ENCODE data around the gene ANAPC10. TPM values are rescaled to one million over a fixed set of nuclear protein-coding genes. Genes with fewer than 3 reads are reported as not detected.

The ANAPC10 gene
- total and polyA plus RNA-seq, 2 of the 4 experiments (the other 2 are of a cell fraction): 17.1 to 22.4 TPM

DNA sequence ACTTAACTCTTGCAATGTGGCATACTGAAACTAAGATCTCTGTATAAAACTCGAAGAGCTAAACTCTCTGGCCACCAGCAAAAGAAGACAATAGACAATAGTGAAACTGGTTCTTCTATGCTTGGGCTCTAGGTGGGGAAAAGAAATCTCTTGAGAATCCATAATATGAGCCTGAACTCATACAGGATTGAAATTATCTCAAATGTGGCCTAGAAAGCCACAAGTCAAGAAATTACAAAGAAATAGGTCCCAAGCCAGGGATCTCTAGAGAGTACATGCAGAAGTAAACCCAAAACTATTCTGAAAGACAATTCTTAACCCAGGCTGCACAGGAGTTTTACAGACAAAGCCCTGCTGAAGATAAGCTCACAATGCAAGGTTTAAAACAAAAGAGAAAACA is 127.4 kb downstream of the ANAPC10 start:
- no peak overlapping the region for H2BK20ac ChIP-seq (ENCODE audit: low read depth, low read length)
- no peaks in the 10 kb centered on the region for H3K9me1 ChIP-seq (ENCODE audit: insufficient read depth, low read length)
- H3K9ac ChIP-seq (ENCODE audit: low read depth, low read length): no peak overlapping the region
- no peak overlapping the region for H3K27ac ChIP-seq (ENCODE audit: insufficient read depth, low read length)
- no peak overlapping the region for H2BK120ac ChIP-seq (ENCODE audit: low read depth, low read length)
- H3K9me3 ChIP-seq (ENCODE audit: control insufficient read depth, insufficient read depth, low read length): no peaks in the 10 kb centered on the region
- no peak overlapping the region for H3K23ac ChIP-seq (ENCODE audit: low read depth, low read length)
- H4K91ac ChIP-seq (ENCODE audit: insufficient read depth, low read depth, low read length): no peak overlapping the region
- no peaks in the 10 kb centered on the region for H3K27me3 ChIP-seq (ENCODE audit: control insufficient read depth, insufficient read depth, low read length)
- no peak overlapping the region for H3K56ac ChIP-seq (ENCODE audit: extremely low read depth, insufficient read depth, low read length)
- no peaks in the 10 kb centered on the region for H3K79me1 ChIP-seq (ENCODE audit: low read depth in 1 of 2, low read length in 2 of 2)
- intact Hi-C loops (cut with micrococcal nuclease): no loop called here
- H2BK15ac ChIP-seq (ENCODE audit: low read depth, low read length): no peak overlapping the region
- H2AK5ac ChIP-seq (ENCODE audit: low read depth, low read length): no peak overlapping the region
- H2AK9ac ChIP-seq (replicated peaks; ENCODE audit: low read depth, low read length, poor library complexity): no peak overlapping the region
- no peak for ATAC-seq (ENCODE audit: low read depth)
- no peak for DNase-seq
- dilution Hi-C loops (cut with HindIII; ENCODE audit: low sequenced_read_pairs, unreplicated experiment): no loop called here
- H3K36me3 ChIP-seq (ENCODE audit: control insufficient read depth, insufficient read depth, low read length): no peaks in the 10 kb centered on the region
- in situ Hi-C loops (cut with MboI; ENCODE audit: low sequenced_read_pairs): no loop called here
- H2AFZ ChIP-seq (replicated peaks; ENCODE audit: low read length, poor library complexity): no peak overlapping the region
- ChIA-PET POLR2A (ENCODE audit: unreplicated experiment) (no interaction called here), CTCF (interaction anchor here (0.7 kb wide), 1 partner anchor 676 kb away, joined by 3 read pairs; no protein-coding TSS in a partner anchor)
- no peak overlapping the region for H4K8ac ChIP-seq (ENCODE audit: low read depth in 2 of 2, low read length in 2 of 2)
- no CpG with 5 or more reads among the region's 1 CpG for WGBS, 2 experiments (ENCODE audit: extremely low coverage in 2 of 2, insufficient read length in 1 of 2)
- no peak overlapping the region for H3K14ac ChIP-seq (replicated peaks; ENCODE audit: low read depth, low read length)
- no peaks in the 10 kb centered on the region for H4K20me1 ChIP-seq (ENCODE audit: insufficient read depth, low read length)
- no peak for TF ChIP-seq SMC3 (IDR thresholded peaks at IDR 0.05; ENCODE audit: low read depth, low read length)
- no peak for TF ChIP-seq CTCF (conservative IDR thresholded peaks at IDR 0.05; ENCODE audit: low read depth, low read length)
- TF ChIP-seq RFX5 (IDR thresholded peaks at IDR 0.05; ENCODE audit: low read depth, low read length): no peak
- TF ChIP-seq MXI1 (IDR thresholded peaks at IDR 0.05; ENCODE audit: borderline replicate concordance, low read depth, low read length): no peak
- TF ChIP-seq MAZ (IDR thresholded peaks at IDR 0.05; ENCODE audit: borderline replicate concordance, low read depth, low read length): no peak
- no TSS peak for BruUV-seq (replicated peaks)
- no peak overlapping the region for H3K4me3 ChIP-seq (ENCODE audit: insufficient read depth, low read depth, low read length)
- H3K4me2 ChIP-seq (ENCODE audit: low read depth, low read length): peak overlapping the region; percentile 45; the same call in 1 of the 2 replicates
- no peak overlapping the region for H3K18ac ChIP-seq (ENCODE audit: low read depth, low read length)
- H2BK5ac ChIP-seq (ENCODE audit: low read depth, low read length, poor library complexity, severe bottlenecking): no peak overlapping the region
- no peaks in the 10 kb centered on the region for H3K4me1 ChIP-seq (ENCODE audit: control insufficient read depth, insufficient read depth, low read length)
- no peak overlapping the region for H3K4ac ChIP-seq (ENCODE audit: low read depth, low read length)
- H4K5ac ChIP-seq (ENCODE audit: low read depth, low read length): no peak overlapping the region

Data from IMR-90 (cell line).